Neural progenitor cell (in vitro differentiated cells): ENCODE data around the gene ZNF827. TPM values are rescaled to one million over a fixed set of nuclear protein-coding genes. Genes with fewer than 3 reads are reported as not detected.

Experiments
- DNase-seq: peaks from one replicate; pipeline ENCODE4 v3.0.0-alpha.2; 2016; ENCODE audit warnings: low spot score
- H2AFZ ChIP-seq: fragments of 200-600 bp; sonication (generic); replicated peaks from 2 replicates; pipeline ENCODE4 v1.6.1; 2016; ENCODE audit warnings: antibody characterized with exemption
- H3F3A ChIP-seq: fragments of 200-600 bp; sonication (generic); 2 replicates; pipeline ENCODE4 v1.6.1; 2016; ENCODE audit warnings: antibody characterized with exemption, low read depth
- H3K27ac ChIP-seq: fragments of 200-600 bp; sonication (generic); 2 replicates; pipeline ENCODE4 v1.5.1; 2016; ENCODE audit warnings: mild to moderate bottlenecking
- H3K27me3 ChIP-seq: fragments of 200-600 bp; sonication (generic); 2 replicates; pipeline ENCODE4 v1.6.1; 2016; ENCODE audit warnings: mild to moderate bottlenecking, moderate library complexity
- H3K36me3 ChIP-seq: fragments of 200-600 bp; sonication (generic); 2 replicates; pipeline ENCODE4 v1.5.1; 2016
- H3K4me1 ChIP-seq: fragments of 200-600 bp; sonication (generic); 2 replicates; pipeline ENCODE4 v1.6.1; 2016; ENCODE audit warnings: mixed run types
- H3K4me2 ChIP-seq: fragments of 200-600 bp; sonication (generic); 2 replicates; pipeline ENCODE4 v1.6.1; 2016
- H3K4me3 ChIP-seq: fragments of 200-600 bp; sonication (generic); 2 replicates; pipeline ENCODE4 v1.5.1; 2016
- H3K79me2 ChIP-seq: fragments of 200-600 bp; sonication (generic); 2 replicates; pipeline ENCODE4 v1.6.1; 2016; ENCODE audit warnings: low read depth
- H3K9ac ChIP-seq: fragments of 200-600 bp; sonication (generic); 2 replicates; pipeline ENCODE4 v1.6.1; 2016
- H3K9me3 ChIP-seq: fragments of 200-600 bp; sonication (generic); 2 replicates; pipeline ENCODE4 v1.5.1; 2016; ENCODE audit warnings: low read depth
- H4K20me1 ChIP-seq: fragments of 200-600 bp; sonication (generic); 2 replicates; pipeline ENCODE4 v1.6.1; 2016; ENCODE audit warnings: low read depth
- H3K27ac Mint-ChIP-seq: 3 replicates; pipeline ENCODE4 v1.8.0; 2021; ENCODE audit warnings: mixed read lengths
- H3K27me3 Mint-ChIP-seq: 2 replicates; pipeline ENCODE4 v1.8.0; 2022; ENCODE audit warnings: low read depth, mild to moderate bottlenecking, inconsistent platforms, moderate library complexity, mixed read lengths; ENCODE audit not compliant: insufficient read depth
- H3K36me3 Mint-ChIP-seq: 3 replicates; pipeline ENCODE4 v1.8.0; 2021; ENCODE audit warnings: mixed read lengths
- H3K4me1 Mint-ChIP-seq: 3 replicates; pipeline ENCODE4 v1.8.0; 2021; ENCODE audit warnings: mixed read lengths
- H3K4me3 Mint-ChIP-seq: 3 replicates; pipeline ENCODE4 v1.8.0; 2021; ENCODE audit warnings: mild to moderate bottlenecking, moderate library complexity, mixed read lengths
- H3K9me3 Mint-ChIP-seq: 3 replicates; pipeline ENCODE4 v1.8.0; 2020; ENCODE audit warnings: mixed read lengths
- EZH2 ChIP-seq: fragments of 200-600 bp; sonication (generic); IDR thresholded peaks from 2 replicates; pipeline ENCODE4 v1.6.1; 2017; ENCODE audit warnings: antibody characterized with exemption, mild to moderate bottlenecking, moderate library complexity
- EZH2phosphoT487 ChIP-seq: fragments of 200-600 bp; sonication (generic); IDR thresholded peaks from 2 replicates; pipeline ENCODE4 v1.6.1; 2017; ENCODE audit warnings: antibody characterized with exemption
- total RNA-seq: library from RNA; depleted of rRNA; stranded (reverse); fragments of >200 nt; gene quantifications from 2 replicates; pipeline ENCODE4 v1.2.3, GENCODE V29; 2015; ENCODE audit warnings: low replicate concordance
- TF ChIP-seq, protein P1 (sequence below): fragments of 200-600 bp; sonication (generic); IDR thresholded peaks from 2 replicates; pipeline ENCODE4 v1.5.1; 2017; ENCODE audit warnings: antibody characterized with exemption, mild to moderate bottlenecking

The ZNF827 gene
- total RNA-seq, 1 donor from 2014 or later = 7.7 TPM

DNA sequence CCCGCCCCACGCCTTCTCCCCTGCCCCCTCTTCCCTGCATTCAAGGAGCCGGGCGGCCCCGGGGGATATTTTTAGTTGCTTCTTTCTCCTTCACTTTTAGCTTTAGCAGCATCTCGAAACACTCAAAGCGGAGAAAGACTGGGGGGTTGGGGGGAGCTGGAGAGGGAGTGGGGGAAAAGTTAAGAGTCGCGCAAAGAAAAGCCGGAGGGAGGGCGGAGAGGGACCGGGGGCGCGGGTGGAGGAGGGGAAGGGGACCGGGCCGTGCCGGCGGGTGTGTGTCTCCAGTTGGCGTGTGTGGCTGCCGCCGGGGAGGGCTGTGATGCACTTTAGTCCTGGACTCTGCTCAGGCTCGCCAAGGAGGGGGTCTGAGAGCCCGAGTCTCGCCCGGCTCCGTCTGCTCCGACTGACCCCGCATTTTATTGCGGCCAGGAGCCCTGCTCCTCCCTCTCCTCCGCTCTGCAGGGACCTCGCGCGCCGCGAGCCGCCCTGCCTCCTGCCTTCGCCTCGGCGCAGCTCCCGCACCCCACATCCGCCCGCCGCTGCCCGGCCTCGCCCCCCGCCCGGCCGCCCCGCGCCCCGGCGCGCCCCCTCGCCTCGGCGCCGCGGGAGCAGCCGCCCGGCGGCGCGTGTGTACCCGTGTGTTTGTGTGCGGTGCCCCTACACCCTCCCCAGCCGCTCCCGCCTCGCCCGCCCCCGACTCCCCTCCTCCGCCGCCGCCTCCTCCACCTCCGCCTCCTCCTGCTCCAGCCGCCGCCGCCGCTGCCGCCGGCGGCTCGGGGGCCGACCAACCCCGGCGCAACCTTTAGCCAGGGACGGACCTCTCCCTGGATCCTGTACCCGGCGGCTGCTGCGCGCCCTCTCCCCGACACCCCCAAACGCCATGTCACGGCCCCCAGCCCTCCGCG, 1.4 kb downstream of the ZNF827 start:
- no peaks in the 10 kb centered on the region for H3K9me3 Mint-ChIP-seq
- peak overlapping the region; percentile 96 for H3K4me3 ChIP-seq
- peaks cover 42% of the 10 kb centered on the region for H4K20me1 ChIP-seq
- H3F3A ChIP-seq = peaks cover 26% of the 10 kb centered on the region
- H3K27ac ChIP-seq = no peak overlapping the region
- H3K4me1 ChIP-seq = peaks cover 8% of the 10 kb centered on the region
- H3K27me3 Mint-ChIP-seq = peaks cover 6% of the 10 kb centered on the region
- TF ChIP-seq EZH2 (no peak), EZH2phosphoT487 (no peak)
- TF ChIP-seq, protein P1, sequence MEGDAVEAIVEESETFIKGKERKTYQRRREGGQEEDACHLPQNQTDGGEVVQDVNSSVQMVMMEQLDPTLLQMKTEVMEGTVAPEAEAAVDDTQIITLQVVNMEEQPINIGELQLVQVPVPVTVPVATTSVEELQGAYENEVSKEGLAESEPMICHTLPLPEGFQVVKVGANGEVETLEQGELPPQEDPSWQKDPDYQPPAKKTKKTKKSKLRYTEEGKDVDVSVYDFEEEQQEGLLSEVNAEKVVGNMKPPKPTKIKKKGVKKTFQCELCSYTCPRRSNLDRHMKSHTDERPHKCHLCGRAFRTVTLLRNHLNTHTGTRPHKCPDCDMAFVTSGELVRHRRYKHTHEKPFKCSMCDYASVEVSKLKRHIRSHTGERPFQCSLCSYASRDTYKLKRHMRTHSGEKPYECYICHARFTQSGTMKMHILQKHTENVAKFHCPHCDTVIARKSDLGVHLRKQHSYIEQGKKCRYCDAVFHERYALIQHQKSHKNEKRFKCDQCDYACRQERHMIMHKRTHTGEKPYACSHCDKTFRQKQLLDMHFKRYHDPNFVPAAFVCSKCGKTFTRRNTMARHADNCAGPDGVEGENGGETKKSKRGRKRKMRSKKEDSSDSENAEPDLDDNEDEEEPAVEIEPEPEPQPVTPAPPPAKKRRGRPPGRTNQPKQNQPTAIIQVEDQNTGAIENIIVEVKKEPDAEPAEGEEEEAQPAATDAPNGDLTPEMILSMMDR = no peak
- peaks cover 20% of the 10 kb centered on the region for H3K27me3 ChIP-seq
- peak overlapping the region; percentile 98 for H3K4me3 Mint-ChIP-seq
- H3K79me2 ChIP-seq = peaks cover 54% of the 10 kb centered on the region
- H3K9ac ChIP-seq = peak overlapping the region; percentile 37
- no peak overlapping the region for H3K27ac Mint-ChIP-seq
- H3K36me3 Mint-ChIP-seq = peaks cover 5% of the 10 kb centered on the region
- H2AFZ ChIP-seq = peak overlapping the region; percentile 89
- DNase-seq = peak; percentile 70
- H3K4me1 Mint-ChIP-seq = peaks cover 35% of the 10 kb centered on the region
- no peaks in the 10 kb centered on the region for H3K36me3 ChIP-seq
- no peaks in the 10 kb centered on the region for H3K9me3 ChIP-seq
- peak overlapping the region; percentile 95 for H3K4me2 ChIP-seq

DNA sequence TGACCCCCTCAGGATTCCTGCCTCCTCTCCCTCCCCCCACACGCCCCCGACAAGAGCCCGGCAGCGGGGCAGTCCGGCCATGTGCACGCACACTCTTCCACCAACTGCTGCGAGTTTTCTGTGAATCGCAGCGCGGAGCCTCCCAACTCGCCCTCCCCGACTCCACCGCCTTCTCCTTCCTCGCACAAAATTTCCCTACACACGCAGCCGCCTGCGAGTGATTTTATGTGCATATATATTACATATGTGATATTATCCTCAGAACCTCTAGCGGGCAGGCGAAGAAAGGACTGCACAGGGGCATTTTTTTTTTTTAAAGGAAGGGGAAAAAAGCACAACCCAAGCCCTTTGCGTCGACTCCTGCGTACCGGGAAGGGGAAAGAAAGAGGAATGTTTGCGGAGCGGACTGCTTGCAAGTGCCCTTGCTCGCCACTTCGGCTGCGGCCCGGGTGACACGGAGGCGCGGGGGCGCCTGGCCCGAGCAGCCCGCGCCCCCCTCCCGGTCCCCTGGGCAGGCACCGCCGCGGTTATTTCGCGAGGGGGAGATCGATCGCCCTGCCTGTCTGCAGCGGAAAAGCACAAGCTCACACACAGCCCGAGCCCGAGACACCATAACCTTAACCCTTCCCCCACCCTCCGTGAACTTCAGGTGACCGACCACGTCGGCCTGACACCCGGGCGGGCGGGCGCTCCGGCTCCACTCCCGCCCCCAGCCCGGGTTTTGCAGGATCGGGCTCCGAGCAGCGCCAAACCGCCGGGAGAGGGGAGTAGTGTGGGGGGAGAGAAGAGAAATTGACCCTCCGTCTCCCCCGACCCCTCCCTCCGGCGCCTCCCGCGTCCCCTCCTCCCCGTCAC, 2.3 kb downstream of the ZNF827 start:
- no peak for TF ChIP-seq EZH2phosphoT487
- no peak for TF ChIP-seq EZH2
- TF ChIP-seq, protein P1 = peak; percentile 18

DNA sequence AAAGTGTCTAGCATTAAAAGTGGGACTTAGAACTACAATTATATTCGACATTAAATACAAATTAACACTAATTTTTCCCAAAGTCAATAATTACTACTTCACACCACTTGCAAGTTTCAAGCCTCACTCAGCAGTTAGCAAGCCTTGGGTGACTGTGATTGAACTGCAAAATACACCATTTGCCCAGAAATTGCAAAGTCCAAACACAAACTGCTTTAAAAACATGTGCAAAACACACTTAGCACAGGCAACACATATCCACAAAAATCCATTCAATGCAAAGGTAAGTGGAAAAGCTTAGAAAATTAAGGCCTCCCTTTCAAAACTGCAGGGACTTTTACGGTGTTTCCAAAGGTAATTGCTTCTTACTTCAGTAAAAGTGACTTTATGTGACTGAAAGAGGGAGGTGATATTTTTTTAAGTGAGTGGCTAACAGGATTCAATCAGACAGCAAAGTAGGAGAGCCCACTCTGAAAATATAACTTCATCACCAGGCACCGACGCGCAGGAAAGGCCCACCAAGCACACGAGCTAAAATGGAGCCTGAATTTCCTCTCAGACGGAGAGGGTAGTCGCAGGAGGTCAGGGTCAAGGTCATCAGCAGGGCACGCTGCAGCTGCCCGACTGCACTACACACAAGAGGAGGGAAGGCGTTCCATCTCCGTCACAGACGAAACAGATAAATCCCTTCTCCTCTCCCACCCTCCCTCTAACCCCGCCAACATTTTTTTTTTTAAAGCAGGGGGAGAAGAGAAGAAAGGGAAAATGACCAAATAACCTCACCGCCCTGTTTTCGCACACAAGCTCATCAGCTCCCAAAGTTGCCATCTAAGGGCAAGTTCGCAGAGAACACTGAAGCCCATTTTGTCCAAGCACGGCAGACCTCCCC, 3.1 kb downstream of the ZNF827 start:
- H3F3A ChIP-seq = peaks cover 26% of the 10 kb centered on the region
- peak overlapping the region; percentile 77 for H3K27ac Mint-ChIP-seq
- no peak overlapping the region for H3K27ac ChIP-seq
- H4K20me1 ChIP-seq = peaks cover 60% of the 10 kb centered on the region
- no peak overlapping the region for H2AFZ ChIP-seq
- peak overlapping the region; percentile 95 for H3K4me2 ChIP-seq
- no peak overlapping the region for H3K9ac ChIP-seq
- no peaks in the 10 kb centered on the region for H3K9me3 ChIP-seq
- peak overlapping the region; percentile 92 for H3K4me3 Mint-ChIP-seq
- H3K27me3 Mint-ChIP-seq = peaks cover 3% of the 10 kb centered on the region
- peak; percentile 38 for DNase-seq
- peaks cover 41% of the 10 kb centered on the region for H3K4me1 Mint-ChIP-seq
- H3K27me3 ChIP-seq = peaks cover 20% of the 10 kb centered on the region
- H3K9me3 Mint-ChIP-seq = no peaks in the 10 kb centered on the region
- H3K4me3 ChIP-seq = peak overlapping the region; percentile 96
- peaks cover 8% of the 10 kb centered on the region for H3K4me1 ChIP-seq
- TF ChIP-seq, protein P1 = no peak
- TF ChIP-seq EZH2phosphoT487 (no peak), EZH2 (no peak)
- H3K36me3 ChIP-seq = no peaks in the 10 kb centered on the region
- peaks cover 69% of the 10 kb centered on the region for H3K79me2 ChIP-seq
- peaks cover 5% of the 10 kb centered on the region for H3K36me3 Mint-ChIP-seq

More for the DNA sequence above, 2.3 kb downstream of the ZNF827 start:
- H3K4me3 ChIP-seq = peak overlapping the region; percentile 96
- H3K4me2 ChIP-seq = peak overlapping the region; percentile 95
- no peak overlapping the region for H3K27ac ChIP-seq
- Mint-ChIP-seq H3K27ac (peak overlapping the region; percentile 77), H3K27me3 (peaks cover 3% of the 10 kb centered on the region), H3K4me1 (peaks cover 40% of the 10 kb centered on the region), H3K36me3 (peaks cover 5% of the 10 kb centered on the region), H3K4me3 (peak overlapping the region; percentile 92), H3K9me3 (no peaks in the 10 kb centered on the region)
- H3F3A ChIP-seq = peaks cover 26% of the 10 kb centered on the region
- DNase-seq = peak; percentile 71
- no peak overlapping the region for H3K9ac ChIP-seq
- H2AFZ ChIP-seq = peak overlapping the region; percentile 89
- H3K9me3 ChIP-seq = no peaks in the 10 kb centered on the region
- H3K4me1 ChIP-seq = peaks cover 8% of the 10 kb centered on the region
- H3K36me3 ChIP-seq = no peaks in the 10 kb centered on the region
- peaks cover 51% of the 10 kb centered on the region for H4K20me1 ChIP-seq
- H3K27me3 ChIP-seq = peaks cover 20% of the 10 kb centered on the region
- peaks cover 63% of the 10 kb centered on the region for H3K79me2 ChIP-seq
